Measurements from ENCODE around the gene C9.
"Not testable (repeated sequence)": the region's sequence is repeated elsewhere in the genome, so short reads cannot be mapped to it uniquely, and the experiment has no call there.

Gene C9

GRCh38 chr5:39364367-39364766, at the start of gene C9:
Gene C9, minus strand, starts transcription at chr5:39364495. Its CDS starts 31 bp downstream, at chr5:39364464.
- no peak for DNase-seq (ENCODE audit: low read depth in 2 of 2)

DNA sequence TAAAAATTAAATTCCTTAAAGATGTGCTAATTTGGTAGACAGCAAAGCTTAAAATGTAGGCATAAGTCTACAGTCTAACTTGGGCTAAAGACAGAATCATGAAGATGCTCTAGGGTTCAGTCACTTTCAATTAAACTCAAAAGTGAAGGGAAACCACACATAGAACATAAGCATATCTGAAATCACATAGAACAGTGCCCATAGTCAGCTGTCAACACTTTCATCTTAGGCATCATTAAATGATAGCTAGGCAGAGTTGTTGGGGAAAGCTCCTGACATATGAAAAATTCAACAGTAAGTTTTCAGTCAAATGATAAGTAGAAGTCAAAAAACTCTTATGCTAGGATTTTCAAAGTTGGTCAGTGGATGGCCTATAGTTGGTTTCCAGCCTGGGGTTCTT, 49.5 kb upstream of the C9 start:
- DNase-seq (ENCODE audit: low read depth in 2 of 2), result no peak

DNA sequence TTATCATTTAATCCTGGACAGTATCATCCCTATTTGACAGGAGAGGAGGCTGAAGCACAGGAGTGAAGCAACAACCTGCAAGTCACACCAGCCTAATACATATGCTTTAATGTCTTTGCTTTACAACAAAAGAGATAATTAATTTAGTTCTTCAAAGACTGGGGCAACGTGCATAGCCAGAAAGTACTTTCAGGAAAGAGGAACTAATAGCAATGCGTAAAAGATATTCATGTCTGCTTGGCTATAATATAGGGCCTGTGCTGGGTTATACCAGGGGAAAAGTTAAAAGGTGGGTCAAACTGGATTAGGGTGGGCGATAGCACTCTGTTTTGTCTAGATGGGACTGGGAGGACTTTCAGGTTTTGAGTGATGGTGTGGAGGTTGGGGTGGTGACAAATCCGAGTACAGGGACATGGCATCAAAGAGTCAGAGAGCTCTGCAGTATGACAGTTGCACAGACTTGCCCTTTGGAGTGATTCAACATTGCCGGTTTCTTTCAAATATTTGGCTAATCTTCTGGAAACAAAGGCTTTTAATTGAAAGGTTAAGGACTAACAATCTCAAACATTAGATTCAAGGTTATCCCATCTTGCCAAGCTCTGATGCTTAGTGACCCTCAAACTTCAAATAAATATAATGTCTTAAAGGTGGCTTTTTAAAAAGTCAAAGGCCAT, 48.6 kb upstream of the C9 start:
- DNase-seq (ENCODE audit: low read depth in 2 of 2), result no peak

DNA sequence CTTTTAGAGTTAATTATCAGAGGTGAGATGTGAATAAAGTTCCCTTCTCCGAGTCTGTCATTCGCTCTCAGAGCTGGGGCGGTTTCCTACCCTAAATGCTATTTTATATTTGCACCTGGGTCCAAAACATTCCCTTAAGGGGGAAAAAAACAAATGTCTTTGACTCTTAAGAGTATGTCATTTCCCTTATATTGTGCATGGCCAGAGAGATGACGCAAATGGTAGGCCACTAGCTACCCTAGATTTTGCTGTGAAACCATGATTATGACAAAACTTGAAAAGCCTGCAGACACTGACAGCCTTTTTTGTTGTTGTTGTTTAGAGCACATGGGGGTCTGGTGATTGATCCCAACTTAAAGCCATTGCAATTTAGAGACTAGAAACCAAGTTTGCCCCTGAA, 47.7 kb upstream of the C9 start:
- DNase-seq (ENCODE audit: low read depth in 2 of 2), result no peak

DNA sequence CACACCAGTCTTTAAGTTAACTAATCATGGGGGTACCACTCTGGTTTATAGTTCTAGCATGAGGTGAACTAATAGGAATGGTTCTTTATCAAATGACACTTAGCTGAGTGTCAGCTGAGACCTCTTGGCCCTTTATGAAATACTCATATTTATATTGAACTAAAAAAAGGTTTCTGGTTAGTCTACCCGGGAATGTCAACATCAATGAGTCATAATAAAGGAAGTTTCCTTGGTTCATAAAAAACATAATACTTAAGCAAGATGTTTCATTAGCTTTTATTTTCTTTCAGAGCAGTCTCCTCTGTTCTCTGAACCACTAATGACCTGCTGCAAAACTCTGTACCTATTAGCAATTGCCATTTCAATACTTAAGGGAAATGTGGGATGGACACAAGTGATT, 46.8 kb upstream of the C9 start:
- peak in 1 of 2 experiments; percentile 35 for DNase-seq (ENCODE audit: low read depth in 2 of 2)

DNA sequence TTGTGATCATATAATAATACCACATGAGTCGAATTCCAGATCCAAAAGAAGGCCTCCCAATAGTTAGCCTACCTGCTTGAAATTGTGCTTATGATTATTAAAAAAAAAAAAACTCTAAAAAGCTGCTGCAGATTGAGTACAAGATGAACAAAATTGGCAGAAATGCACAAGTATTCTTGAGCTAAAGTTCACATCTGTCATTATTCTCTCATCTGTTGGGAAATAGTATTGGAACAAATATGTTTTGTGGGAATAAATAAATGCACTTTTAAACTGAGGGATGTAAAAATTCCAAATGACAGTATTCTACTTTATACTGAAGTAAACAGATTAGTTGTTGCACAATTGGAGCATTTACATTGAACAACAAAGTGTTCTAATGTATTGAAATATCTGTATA, 44.7 kb upstream of the C9 start:
- DNase-seq (ENCODE audit: low read depth in 2 of 2), result no peak

DNA sequence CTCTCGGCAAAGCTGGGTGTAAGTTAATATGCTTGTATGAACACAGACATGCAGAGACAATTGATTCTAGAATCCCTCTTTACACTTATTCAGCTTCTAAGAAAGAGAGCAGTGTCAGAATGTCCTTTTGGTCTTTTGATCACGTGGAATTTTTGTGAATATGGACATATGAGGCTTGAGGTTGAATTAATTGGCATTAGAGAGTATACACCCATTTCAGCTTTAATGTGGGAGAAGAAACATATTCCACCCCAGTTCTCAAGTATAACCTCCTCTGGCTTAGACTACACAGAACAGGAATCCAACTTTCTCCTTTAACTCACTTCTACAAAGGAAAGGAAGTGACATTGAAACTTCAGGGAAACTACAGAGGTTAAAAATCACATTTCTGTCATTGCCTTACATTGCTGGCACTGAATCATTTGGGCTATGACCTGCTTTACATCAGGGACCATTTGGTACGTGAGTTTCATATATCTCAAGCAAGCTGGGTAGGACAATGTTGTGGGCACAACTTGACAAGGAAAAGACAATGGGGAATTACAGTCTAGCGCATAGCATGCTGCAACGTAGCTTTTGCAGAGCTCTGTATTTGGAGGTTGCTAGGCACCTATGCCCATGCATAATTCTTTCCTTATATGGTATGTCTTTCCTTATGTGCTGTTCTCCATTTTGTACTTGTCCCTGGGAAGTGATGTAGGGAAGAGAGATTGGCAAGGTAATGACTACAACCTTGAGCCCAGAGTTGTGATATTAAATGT, 41.0 kb upstream of the C9 start:
- no peak for DNase-seq (ENCODE audit: low read depth in 2 of 2)

GRCh38 chr5:39403761-39404160, 39.5 kb upstream of the C9 start:
- DNase-seq (ENCODE audit: low read depth in 2 of 2), result not testable (repeated sequence)

GRCh38 chr5:39402140-39402539, 37.8 kb upstream of the C9 start:
- DNase-seq (ENCODE audit: low read depth in 2 of 2), result not testable (repeated sequence)

DNA sequence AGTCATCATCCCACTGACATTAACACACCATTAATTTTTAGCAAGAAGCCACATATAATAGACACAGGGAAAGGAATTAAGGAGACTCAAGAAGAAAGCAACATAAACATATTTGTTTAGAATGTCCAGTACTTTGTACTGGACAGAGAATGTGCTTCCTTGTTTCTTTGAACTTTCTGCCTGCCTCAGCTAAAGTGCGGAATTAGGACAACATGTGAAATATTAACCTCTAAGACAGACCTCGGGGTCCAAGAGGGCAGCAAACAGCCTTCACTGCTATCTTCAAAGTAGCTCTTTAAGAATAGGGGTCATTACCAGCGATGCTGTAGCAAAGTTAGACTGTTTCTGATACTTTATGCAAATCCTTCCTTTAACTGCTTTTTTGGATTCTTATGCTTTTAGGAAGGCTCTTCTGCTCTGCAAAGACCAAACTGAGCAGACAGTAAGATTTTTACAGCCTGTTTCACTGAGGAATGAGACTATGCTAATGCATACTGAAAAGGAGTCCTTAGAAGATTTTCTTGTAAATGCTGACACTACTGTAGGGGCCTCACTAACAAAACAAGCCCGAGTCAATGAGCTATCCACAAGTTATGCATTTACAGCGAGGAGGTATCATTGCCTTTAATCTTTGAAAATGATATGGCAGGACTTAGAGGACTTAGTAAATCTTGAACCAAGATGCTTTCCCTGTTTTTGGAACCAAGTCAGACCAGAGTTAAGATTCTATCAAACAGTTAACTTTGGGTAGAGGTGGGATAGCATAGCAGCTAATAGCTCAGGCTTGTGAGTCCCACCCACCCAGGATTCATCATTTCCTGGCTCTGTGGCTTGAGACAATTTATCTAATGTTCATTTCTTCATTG, 36.7 kb upstream of the C9 start:
- DNase-seq (ENCODE audit: low read depth in 2 of 2), result no peak

DNA sequence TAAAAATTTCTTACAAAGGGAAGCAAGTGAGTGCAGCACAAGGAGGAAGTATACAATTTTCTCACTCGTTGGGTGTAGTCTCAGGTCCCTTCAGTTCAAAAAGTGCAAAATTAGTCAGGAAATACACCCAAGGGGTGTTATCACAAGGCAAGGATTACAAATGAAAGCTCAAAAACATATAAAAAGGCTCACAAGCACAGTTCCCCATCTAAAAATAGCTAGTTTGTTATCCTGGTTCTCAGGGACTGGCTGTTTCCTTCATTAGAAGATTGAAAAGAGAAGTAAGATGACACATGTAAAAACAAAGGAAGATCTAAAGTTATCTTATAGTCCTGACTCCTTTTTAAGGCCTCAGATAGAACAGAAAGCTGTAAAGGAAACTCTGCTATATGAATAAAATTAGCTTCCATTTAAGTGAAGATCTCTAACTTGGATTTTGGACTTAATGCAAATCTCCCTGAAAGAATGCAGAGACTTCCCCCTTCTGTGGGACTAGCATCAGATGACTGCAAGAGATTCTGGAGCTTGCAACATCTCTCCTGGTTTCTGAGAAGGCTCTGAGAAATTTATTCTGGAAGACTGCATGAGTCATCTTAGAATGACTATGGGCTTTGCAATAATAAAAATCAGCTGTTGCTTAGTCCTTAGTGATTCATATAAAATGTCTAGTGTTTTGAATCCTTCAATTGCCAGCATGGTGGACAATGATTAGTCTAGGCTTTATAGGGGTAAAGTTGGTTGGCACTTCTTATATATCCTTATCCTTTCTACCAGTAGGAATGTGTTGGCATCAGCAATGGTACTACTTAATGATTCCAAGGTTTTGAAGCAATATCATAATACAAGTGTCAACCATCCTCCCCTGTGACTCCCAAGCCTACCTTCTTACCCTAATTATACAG, 35.1 kb upstream of the C9 start:
- DNase-seq (ENCODE audit: low read depth in 2 of 2), result peak; percentile 97

GRCh38 chr5:39396843-39397242, 32.5 kb upstream of the C9 start:
- DNase-seq (ENCODE audit: low read depth in 2 of 2), result no peak

GRCh38 chr5:39395521-39395920, 31.2 kb upstream of the C9 start:
- DNase-seq (ENCODE audit: low read depth in 2 of 2), result no peak

GRCh38 chr5:39394946-39395345, 30.7 kb upstream of the C9 start:
- DNase-seq (ENCODE audit: low read depth in 2 of 2), result no peak

DNA sequence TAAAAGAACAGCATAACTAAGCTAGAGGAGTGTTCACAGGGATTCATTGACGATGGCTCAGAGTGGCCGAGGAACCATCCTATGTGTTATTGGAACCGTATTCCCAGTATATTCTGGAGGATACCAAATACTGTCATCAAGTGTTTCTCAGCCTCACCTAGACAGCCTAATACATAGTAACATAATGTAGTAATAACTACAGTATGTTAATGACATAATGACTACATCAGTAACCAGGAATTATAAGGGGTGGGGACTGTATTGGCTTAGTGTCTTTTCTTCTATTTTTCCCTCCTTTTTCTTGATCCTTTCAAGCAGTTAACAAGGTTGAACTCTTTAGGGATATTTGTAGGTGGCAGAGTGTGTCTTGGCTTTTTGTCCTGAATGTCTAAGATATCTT, 26.6 kb upstream of the C9 start:
- no peak for DNase-seq (ENCODE audit: low read depth in 2 of 2)

GRCh38 chr5:39387293-39387692, 23.0 kb upstream of the C9 start:
- no peak for DNase-seq (ENCODE audit: low read depth in 2 of 2)

- no peak for DNase-seq (ENCODE audit: low read depth in 2 of 2)
These were observed 20.0 kb upstream of the C9 start for GRCh38 chr5:39384271-39384670.

DNA sequence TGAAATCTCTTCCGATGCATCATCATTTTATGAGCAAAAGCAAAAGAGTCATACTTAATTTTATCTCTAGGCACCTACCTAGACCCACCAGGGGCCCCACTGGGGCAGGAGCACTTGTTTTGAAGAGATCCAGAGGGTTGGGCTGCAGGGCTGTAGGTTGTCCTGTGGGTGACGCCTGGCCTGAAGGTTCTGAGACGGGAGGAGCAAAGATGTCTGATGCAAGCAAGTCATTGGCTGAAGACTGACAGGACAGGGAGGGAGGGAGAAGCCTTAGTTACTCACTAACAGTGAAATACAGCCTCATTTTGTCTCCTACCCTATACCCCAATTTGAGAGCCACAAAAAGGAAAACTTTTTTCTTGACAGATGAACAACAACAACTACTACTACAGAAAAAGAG, 17.1 kb upstream of the C9 start:
- no peak for DNase-seq (ENCODE audit: low read depth in 2 of 2)

DNA sequence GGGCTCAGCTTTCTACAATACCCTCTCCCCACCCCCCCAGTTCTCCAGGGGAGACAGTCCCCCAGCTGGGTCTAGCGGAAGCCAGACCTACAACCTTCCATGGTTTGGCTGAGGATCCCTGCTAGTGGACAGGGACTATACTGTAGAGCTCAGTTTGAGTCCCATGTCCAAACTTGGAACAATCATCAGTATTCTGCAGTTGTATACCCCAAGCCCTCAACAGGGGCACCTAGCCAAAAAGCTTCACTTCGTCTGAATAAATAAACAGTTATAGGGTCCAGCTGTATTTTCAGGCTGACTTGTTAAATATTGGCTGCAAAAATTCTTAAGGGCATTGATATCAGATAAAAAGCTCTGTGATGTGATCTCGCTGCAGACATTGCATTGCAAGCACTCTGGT, 15.4 kb upstream of the C9 start:
- no peak for DNase-seq (ENCODE audit: low read depth in 2 of 2)

DNA sequence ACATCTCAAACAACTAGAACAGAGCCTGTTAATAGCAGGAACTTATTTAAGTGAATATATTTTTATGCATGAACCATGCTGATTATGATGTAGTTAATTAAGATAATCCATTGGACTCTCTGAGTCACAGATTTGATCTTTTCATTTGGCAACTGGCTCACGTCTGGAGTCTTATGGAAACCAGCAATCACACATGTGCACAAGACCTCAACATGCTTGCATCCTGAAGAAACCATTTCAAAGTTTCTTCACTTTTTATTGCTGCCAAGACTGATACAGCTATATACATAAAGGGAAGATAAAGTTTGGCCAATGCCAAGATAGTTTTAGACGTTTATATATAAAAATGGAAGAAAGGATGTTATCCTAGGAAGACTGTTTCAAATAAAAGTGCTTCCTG, 13.3 kb upstream of the C9 start:
- no peak for DNase-seq (ENCODE audit: low read depth in 2 of 2)

DNA sequence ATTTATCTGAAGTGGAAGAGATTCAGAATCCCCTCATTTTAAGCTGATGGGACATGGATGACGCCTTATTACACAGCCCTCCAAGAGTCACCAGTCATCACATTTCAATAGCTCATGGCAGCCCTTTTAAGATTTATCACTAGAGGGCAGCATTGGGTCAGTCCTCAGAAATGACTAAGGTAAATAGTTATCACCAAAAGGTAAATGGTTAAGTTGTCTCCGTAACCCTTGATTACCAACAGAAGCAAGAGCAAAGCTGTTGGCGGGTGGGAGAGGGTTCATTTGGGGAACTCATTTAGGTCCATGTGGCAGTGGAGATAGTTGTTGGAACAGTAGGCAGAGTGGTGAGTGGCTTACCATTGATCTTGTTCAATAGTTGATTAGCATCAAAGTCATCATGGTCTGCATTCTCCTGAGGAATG, 12.0 kb upstream of the C9 start:
- no peak for DNase-seq (ENCODE audit: low read depth in 2 of 2)

GRCh38 chr5:39373791-39374190, 9.5 kb upstream of the C9 start:
- no peak for DNase-seq (ENCODE audit: low read depth in 2 of 2)
